GOT3 (cell line): ENCODE measurements around the gene ADPRHL1.
"Not testable (repeated sequence)": the region's sequence is repeated elsewhere in the genome, so short reads cannot be mapped to it uniquely, and the experiment has no call there.

ENCODE experiments used
- DNase-seq: peaks from one replicate; lab custom pipeline; 2025; ENCODE audit warnings: mixed read lengths; lab: John Stamatoyannopoulos, UW

The ADPRHL1 gene

DNA sequence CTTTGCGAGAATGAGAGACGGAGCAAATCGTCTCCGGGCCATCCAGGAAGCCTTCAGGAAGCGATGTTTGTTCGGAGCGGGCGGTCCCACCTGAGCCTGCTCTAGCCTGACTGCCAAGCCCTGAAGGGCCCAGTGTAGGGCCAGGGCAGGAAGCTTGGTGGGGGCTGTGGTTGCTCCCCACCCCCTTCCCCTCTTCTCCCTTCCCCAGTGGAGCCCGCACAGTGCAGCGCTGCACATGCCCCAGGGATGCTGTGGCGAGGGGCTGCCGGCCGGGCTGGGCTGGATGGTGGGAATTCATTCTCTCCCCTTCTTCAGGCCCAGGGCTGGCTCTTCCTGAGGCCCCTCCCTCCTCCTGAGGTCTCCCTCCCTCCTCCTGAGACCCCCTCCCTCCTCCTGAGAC lies 82.2 kb downstream of the ADPRHL1 start:
- no peak for DNase-seq

DNA sequence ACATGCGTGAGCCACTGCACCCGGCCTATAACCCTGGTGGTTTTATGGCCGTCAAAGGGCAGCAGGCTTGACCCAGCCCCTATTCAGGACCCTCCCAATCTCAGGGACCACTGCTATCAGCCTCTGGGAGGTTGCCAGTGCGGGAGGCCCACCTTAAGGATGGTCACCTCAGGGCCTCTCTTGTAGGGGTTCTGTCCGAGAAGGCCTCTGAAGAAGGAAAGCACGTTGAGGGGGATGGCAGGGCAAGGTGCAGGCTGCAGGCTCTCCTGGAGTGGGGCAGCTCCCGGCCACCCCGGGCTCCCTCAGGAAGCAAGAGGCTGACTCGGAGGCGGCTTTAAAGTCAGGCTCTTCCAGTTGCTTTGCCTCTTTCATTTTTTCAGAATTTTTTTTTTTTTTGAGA lies 83.4 kb downstream of the ADPRHL1 start:
- DNase-seq = no peak

- DNase-seq = no peak
Observed at GRCh38 chr13:113369189-113369588, 84.1 kb downstream of the ADPRHL1 start.

- not testable (repeated sequence) for DNase-seq
Observed at GRCh38 chr13:113368353-113368752, 84.9 kb downstream of the ADPRHL1 start.

DNA sequence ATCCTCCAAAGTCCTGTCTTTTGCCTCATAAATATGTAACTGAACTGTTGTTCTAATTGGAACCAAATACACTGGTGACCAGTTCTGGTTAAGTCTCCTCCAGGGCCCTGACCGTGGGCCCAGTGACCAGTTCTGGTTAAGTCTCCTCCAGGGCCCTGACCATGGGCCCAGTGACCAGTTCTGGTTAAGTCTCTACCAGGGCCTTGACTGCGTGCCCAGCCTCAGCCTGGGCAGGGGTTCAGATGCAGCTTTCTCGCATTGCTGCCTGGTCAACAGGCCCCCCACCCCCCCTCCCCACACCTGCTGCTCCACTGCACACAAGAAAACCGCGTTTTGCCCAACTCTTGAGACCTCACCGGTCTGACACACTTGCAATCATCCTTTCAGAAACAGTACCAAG lies 85.5 kb downstream of the ADPRHL1 start:
- DNase-seq = no peak

DNA sequence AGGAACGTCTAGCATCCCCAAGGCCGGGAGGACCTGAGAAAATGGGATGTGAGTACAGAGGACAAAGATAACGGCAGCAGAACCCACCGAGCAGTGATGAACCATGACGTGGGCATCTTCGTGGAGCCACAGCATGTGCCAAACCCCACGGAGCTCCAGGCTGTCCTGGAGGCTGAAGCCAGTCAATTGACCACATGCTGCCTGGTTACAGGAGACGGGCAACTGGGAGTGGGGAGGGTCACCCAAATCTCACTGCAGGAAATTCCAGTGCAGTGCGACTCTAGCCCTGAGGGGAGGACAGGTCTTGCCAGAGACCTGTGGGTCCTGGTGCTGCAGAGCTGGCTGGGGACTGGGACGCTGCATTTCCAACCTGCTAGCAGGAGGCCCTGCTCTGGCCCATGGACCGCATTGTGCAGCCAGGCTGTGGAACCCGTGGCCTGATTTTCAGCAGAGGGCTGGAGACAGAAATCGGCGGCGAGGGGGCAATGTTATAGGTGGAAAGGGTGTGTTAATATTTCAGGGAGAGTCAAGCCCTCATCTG lies 86.2 kb downstream of the ADPRHL1 start:
- no peak for DNase-seq

- DNase-seq = no peak
Observed at GRCh38 chr13:113365971-113366588, 87.2 kb downstream of the ADPRHL1 start.

GRCh38 chr13:113365583-113365970 lies 87.7 kb downstream of the ADPRHL1 start:
- no peak for DNase-seq

- no peak for DNase-seq
Observed at GRCh38 chr13:113364901-113365582, 88.2 kb downstream of the ADPRHL1 start.

DNA sequence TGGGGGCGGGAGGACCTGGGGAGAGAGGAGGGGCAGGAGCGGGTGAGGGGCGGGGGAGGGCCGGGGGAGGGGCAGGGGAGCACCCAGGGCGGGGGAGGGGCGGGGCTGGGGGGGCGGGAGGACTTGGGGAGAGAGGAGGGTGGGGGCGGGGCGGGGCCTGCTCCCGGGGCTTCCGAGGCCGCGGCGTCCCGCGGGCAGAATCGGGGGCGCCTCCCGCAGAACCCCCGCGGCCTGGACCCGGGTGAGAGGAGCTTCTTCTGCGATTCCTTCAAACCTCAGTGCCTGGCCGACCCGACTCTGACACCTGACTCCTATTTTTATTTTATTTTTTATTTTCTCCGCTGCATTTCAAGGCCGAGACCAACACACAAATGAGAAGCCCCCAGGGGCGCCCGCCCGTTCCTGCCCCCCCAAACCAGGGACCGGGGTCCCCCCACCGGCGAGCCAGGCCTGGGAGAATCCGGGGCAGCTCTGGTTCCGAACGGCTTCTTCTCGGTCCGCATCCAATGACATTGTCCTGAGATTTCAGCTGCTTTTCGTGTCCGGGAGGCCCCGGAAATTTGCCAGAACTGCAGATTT lies 88.9 kb downstream of the ADPRHL1 start:
- no peak for DNase-seq

DNA sequence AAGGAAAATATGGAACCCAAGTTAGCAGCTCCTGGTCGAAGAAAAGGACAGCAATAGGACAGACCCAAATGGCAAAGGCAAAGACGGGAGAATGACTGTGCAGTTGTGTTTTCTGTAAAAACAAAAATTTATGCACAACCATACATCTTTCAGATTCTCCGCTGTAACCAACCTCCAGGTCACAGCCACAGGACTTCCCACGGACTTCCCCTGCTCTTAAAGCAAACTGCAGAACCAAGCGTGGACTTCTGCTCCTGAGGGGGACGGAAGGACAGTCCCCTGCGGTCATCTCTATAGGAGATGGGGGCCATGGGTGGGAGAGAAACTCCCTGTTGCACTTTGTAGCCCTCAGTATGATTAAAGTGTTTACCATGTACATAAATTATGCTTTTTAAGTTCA lies 91.9 kb downstream of the ADPRHL1 start:
- no peak for DNase-seq

- DNase-seq = no peak
Observed at GRCh38 chr13:113360446-113360845, 92.8 kb downstream of the ADPRHL1 start.

DNA sequence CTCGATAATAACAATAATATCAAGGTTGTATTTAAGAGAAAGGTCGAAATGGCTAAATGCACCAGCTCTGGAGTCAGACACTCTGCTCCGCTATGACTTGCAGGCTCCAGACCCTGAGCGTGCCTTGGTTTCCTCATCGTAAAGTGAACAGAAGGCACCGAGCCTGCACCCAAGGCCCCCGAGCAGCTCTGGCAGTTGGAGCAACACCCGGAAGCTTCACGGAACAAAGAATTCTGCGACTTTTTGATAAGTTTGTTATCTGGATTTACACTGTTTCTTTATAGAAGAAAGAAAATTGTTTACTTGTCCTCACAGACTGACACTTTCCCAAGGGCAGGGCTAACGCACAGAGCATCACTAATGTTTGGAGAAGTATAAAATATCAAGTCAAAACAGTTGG lies 93.7 kb downstream of the ADPRHL1 start:
- DNase-seq = no peak

DNA sequence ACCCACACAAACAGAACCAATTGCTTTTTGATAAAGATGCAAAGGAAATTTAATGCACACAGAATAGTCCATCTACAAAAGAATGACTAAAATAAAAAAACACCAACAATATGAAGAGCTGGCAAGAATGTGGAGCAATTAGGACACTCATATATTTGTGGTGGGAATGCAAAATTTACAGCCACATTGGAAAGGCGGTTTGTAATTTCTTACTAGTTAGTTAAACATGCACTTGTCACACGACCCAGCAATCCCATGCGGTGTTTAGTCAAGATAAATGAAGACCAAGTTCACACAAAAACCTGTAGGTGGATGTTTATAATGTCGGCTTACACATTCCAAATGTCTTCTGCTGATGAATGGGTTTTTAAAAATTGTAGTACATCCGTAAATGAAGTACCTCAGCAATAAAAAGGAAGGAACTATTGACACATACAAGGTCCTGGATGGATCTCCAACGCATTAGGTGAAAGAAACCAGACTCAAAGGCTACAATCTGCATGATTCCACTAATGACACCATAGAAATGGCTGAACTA lies 94.6 kb downstream of the ADPRHL1 start:
- DNase-seq = no peak

- no peak for DNase-seq
Observed at GRCh38 chr13:113357529-113357928, 95.8 kb downstream of the ADPRHL1 start.

DNA sequence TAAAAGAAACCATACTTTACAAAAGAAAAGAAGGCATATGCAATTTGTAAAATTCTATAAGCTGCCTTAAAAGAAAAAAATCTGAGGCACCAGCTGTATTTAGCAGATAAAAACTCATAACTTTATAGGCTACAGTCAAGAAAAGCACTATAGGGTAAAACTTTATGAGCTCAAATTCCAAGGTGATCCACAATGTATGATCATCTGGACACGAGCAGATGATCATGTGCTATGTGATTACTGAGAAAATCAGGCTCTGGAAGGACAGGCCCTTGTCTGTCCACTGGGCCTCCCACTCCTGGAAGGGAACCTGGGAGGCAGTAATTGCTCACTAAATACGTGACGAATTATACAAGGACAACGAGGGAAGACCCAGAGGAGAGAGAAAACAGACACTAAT lies 96.7 kb downstream of the ADPRHL1 start:
- DNase-seq = no peak

DNA sequence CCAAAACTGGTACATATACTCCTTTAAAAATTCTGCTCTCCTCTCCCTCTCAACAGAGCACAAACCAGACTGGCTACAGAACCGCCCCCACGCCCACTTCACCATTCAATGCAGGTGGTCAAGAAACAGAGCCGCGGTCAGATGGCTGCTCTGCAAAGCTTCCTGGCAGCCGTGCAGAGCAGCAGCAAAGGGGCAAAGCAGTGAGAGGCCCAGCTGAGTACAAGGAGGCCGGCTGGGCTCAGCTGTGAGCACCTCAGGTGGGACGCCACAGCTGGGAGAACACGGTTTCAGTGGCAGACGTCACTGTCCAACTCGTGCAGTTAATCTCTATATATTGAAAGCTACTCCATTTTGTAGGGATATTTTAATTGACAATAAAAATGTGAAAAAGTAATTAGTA lies 97.7 kb downstream of the ADPRHL1 start:
- DNase-seq = no peak

DNA sequence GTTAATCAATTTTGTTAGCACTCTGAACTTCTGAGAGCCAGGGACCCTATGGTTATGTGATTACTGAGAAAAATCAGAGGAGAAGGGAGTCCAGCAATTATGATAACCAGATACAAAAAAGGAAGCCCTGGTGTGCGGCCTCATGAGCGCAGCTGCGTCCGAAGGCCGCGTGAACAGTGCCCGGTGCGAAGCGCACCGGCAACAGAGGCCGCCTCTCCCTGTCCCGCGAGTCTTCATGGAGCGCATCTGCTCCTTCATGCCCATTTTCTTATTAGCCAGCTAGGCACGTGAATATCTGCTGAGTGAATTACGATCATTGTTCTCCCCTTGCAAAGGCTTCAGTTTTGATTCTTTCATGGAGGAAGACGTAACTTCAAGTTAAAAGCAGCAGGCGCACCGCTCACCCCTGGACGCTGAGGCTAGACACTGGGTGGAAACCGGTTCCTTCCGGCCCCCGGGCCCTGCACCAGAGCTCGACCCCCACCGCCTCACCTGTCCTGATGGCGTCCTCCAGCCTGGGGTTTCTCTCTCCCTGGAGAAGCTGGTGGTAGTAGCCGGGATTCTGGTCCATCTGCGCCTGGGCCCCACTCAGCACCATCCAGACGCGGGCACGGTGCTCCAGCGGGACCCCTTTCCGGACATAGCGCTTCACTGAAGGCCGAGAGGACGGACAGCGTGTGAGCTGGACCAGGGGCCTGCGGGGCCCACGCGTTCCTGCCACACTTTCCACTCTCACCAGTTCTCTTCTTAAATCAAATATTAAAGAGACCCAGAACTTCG lies 98.3 kb downstream of the ADPRHL1 start:
- no peak for DNase-seq

GRCh38 chr13:113353254-113353653 lies 100.0 kb downstream of the ADPRHL1 start:
- no peak for DNase-seq

DNA sequence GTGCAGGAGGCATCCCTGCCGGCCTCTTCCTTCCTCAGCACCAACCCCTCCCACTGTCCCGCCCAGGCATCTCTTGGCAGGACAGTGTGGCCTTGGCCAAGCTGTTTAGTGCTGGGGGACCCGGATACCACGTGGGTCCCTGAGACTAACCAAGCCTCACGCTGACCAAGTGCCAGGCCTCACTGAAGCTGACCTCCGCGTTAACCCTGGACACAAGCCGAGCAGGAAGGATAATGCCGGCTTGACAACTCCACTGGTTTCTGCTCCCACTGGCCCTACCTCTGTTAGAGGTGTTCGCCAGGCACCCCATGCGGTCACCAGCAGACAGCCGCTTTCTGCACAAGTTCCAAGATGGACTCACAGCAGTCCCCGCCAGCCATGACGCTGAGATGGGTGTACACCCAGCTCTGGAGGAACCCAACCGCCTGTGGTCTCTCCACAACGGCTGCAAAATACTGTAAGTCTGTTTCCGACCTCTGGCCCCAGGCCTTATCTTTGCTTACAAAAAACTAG lies 101.7 kb downstream of the ADPRHL1 start:
- DNase-seq = no peak

DNA sequence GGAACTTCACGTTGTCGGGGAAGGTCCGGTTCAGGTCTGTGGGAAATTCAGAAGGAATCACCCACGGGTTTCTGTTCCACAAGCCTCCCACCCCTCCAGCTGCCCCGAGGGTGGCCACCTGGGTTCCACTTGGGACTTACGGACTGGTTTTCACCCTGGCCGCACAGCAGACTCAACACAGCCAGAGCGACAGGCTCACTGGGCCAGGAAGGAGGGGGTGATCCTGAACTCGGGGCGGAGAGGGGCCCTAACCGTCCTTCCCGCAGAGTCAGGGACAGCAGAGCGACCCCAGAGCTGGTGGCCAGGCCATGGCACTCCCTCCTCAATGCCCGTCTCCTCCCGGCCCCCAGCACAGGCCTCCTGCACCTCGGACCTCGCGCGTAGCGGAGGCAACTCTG lies 102.4 kb downstream of the ADPRHL1 start:
- DNase-seq = no peak
